Measurements from ENCODE around the gene AMER2.

AMER2 gene

GRCh38 chr13:25196971-25197370 lies 24.9 kb upstream of the AMER2 start:
- H3K4me3 ChIP-seq (replicated peaks; ENCODE audit: low read depth, low read length): no peak overlapping the region
- no peak for DNase-seq (ENCODE audit: extremely low read depth, low read depth)
- no peak for TF ChIP-seq CTCF (IDR thresholded peaks at IDR 0.05; ENCODE audit: low read depth, low read length, missing control alignments)

GRCh38 chr13:25192936-25193335 lies 20.8 kb upstream of the AMER2 start:
- no peak for DNase-seq (ENCODE audit: extremely low read depth, low read depth)
- no peak overlapping the region for H3K4me3 ChIP-seq (replicated peaks; ENCODE audit: low read depth, low read length)
- TF ChIP-seq CTCF (IDR thresholded peaks at IDR 0.05; ENCODE audit: low read depth, low read length, missing control alignments): no peak

GRCh38 chr13:25192489-25192888 lies 20.4 kb upstream of the AMER2 start:
- no peak for DNase-seq (ENCODE audit: extremely low read depth, low read depth)
- TF ChIP-seq CTCF (IDR thresholded peaks at IDR 0.05; ENCODE audit: low read depth, low read length, missing control alignments): no peak

GRCh38 chr13:25192052-25192451 lies 20.0 kb upstream of the AMER2 start:
- H3K4me3 ChIP-seq (replicated peaks; ENCODE audit: low read depth, low read length): no peak overlapping the region
- no peak for DNase-seq (ENCODE audit: extremely low read depth, low read depth)
- TF ChIP-seq CTCF (IDR thresholded peaks at IDR 0.05; ENCODE audit: low read depth, low read length, missing control alignments): no peak

More at GRCh38 chr13:25192489-25192888, 20.4 kb upstream of the AMER2 start:
- H3K4me3 ChIP-seq (replicated peaks; ENCODE audit: low read depth, low read length): no peak overlapping the region

GRCh38 chr13:25190771-25191170 lies 18.7 kb upstream of the AMER2 start:
- no peak for TF ChIP-seq CTCF (IDR thresholded peaks at IDR 0.05; ENCODE audit: low read depth, low read length, missing control alignments)
- no peak for DNase-seq (ENCODE audit: extremely low read depth, low read depth)
- no peak overlapping the region for H3K4me3 ChIP-seq (replicated peaks; ENCODE audit: low read depth, low read length)

- no peak for DNase-seq (ENCODE audit: extremely low read depth, low read depth)
- TF ChIP-seq CTCF (IDR thresholded peaks at IDR 0.05; ENCODE audit: low read depth, low read length, missing control alignments): no peak
- H3K4me3 ChIP-seq (replicated peaks; ENCODE audit: low read depth, low read length): no peak overlapping the region
Observed at GRCh38 chr13:25190256-25190655, 18.2 kb upstream of the AMER2 start.

GRCh38 chr13:25187596-25187995 lies 15.5 kb upstream of the AMER2 start:
- DNase-seq (ENCODE audit: extremely low read depth, low read depth): no peak
- no peak overlapping the region for H3K4me3 ChIP-seq (replicated peaks; ENCODE audit: low read depth, low read length)
- no peak for TF ChIP-seq CTCF (IDR thresholded peaks at IDR 0.05; ENCODE audit: low read depth, low read length, missing control alignments)

Measured in HFF-Myc (cell line).